Stomach smooth muscle (tissue), 2 donors: ENCODE data around the gene ANKEF1.
"Not testable (repeated sequence)": the region's sequence is repeated elsewhere in the genome, so short reads cannot be mapped to it uniquely, and the experiment has no call there.

Experiments
- H3K27ac ChIP-seq: one replicate; pipeline ENCODE4 v1.7.0; 2013; ENCODE audit warnings: mild to moderate bottlenecking, low read length, inconsistent platforms
- H3K27me3 ChIP-seq, 2 donors: one replicate each; pipeline ENCODE4 v1.7.0; 2013; ENCODE audit warnings: low read length in 2 of 2; ENCODE audit not compliant: insufficient read depth in 2 of 2, control insufficient read depth in 1 of 2
- H3K36me3 ChIP-seq, 2 donors: one replicate each; pipeline ENCODE4 v1.7.0; 2013; ENCODE audit warnings: low read length in 2 of 2; ENCODE audit not compliant: control insufficient read depth in 2 of 2, insufficient read depth in 2 of 2
- H3K4me1 ChIP-seq: one replicate; pipeline ENCODE4 v1.7.0; 2013; ENCODE audit warnings: low read length; ENCODE audit not compliant: control insufficient read depth, insufficient read depth
- H3K4me3 ChIP-seq, 2 donors: one replicate each; pipeline ENCODE4 v1.7.0; 2013; ENCODE audit warnings: low read length in 2 of 2
- H3K9ac ChIP-seq, 2 donors: one replicate each; pipeline ENCODE4 v1.7.0; 2013; ENCODE audit warnings: low read length in 2 of 2, mild to moderate bottlenecking in 1 of 2
- H3K9me3 ChIP-seq, 2 donors: one replicate each; pipeline ENCODE4 v1.7.0; 2013; ENCODE audit warnings: low read length in 2 of 2; ENCODE audit not compliant: control insufficient read depth in 2 of 2
- donor health status: healthy.
- donor health status: Pancreatic carcinoma.

The ANKEF1 gene

DNA sequence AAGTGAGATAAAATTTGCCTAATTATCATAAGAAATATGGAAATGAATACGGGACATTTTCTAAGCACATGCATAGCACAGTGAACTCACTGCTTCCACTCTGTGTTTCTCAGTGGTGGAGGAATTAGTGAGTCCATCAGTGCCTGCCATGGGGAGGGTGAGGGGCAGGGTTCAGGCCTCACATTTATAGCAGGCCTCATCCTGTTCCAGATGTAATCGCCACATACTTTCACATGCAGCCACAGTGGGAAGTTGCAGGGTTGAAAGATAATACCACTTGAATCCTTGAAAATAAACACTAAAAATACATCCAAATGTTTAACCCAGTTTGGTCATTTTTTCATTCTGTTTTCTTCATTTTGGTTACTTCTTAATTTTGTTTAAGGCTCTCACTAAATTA lies 29.9 kb upstream of the ANKEF1 start:
- Histone ChIP-seq H3K27me3 (no peaks in the 10 kb centered on the region), H3K9me3 (no peaks in the 10 kb centered on the region), H3K4me3 (no peak overlapping the region), H3K9ac (no peak overlapping the region), H3K4me1 (no peaks in the 10 kb centered on the region), H3K27ac (no peak overlapping the region), H3K36me3 (no peaks in the 10 kb centered on the region)

DNA sequence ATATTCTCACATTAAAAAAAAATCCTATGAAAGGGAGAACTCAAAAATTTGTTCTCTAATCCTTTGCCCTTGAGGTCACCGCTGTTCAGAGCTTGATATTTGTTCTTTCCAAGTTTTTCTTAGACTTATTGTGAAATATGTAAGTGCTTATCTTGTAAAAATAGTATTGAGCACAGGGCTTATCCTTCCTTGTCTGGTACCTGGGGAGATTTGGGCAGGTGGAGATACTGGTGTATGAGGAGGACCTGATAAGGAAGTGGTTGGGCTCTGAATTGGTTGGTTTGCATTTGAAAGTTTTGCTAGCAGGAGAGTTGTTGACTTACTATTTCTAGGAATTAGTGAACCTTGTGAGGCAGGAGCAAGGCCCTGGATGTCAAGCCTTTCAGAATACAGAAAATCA lies 28.9 kb upstream of the ANKEF1 start:
- H3K4me3 ChIP-seq: no peak overlapping the region
- H3K4me1 ChIP-seq: no peaks in the 10 kb centered on the region
- no peaks in the 10 kb centered on the region for H3K9me3 ChIP-seq
- no peak overlapping the region for H3K9ac ChIP-seq
- H3K27me3 ChIP-seq: no peaks in the 10 kb centered on the region
- H3K36me3 ChIP-seq: no peaks in the 10 kb centered on the region
- no peak overlapping the region for H3K27ac ChIP-seq

DNA sequence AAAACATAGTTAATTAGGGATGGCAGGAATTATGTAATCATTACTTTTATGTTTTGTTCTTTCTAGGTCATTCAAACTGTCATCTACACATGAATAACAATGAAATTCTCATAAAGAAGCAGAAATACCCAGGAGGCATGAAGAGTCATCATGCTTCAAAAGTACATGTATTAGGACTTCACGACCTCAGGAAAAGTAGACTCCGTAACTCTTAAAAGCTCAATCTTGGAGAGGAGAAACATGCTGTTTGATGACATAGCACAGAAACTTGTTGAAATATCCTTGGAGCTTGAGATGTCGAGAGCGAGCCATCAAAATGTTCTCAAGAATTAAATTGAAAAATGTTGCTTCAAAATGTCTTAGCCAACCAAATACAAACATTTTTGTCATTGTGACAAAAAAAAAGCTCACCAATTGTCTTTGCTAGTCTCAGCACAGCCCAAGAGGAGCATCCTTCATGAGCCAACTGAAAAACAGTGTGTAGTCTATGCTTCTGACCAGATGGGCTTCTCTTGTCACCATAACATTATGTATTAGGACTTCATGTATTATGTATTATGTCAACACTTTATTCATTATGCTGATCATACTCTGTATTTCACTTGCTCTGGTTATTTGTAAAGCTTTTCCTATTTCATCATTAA lies 28.2 kb upstream of the ANKEF1 start:
- no peak overlapping the region for H3K4me3 ChIP-seq
- H3K27ac ChIP-seq: no peak overlapping the region
- no peaks in the 10 kb centered on the region for H3K4me1 ChIP-seq
- no peaks in the 10 kb centered on the region for H3K36me3 ChIP-seq
- no peak overlapping the region for H3K9ac ChIP-seq
- H3K9me3 ChIP-seq: no peaks in the 10 kb centered on the region
- H3K27me3 ChIP-seq: no peaks in the 10 kb centered on the region

DNA sequence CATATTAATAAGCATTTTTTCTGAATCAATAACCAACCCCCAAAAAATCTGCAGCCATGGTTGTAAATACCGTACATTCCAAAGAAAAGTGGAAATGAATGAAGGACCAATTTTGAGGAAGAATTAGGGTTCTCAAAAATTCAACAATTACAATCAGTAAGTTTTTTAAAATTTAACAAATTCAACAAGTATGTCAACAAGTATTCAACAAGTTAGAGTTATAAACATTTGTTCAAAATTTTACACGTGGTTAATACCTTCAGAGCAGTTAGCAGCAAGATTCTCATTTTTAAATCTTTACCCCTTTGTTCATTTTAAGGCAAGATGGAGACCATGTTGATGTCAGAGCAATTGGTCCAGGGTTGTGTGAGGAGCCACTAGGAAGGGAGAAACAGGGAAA lies 27.6 kb upstream of the ANKEF1 start:
- no peak overlapping the region for H3K27ac ChIP-seq
- no peaks in the 10 kb centered on the region for H3K27me3 ChIP-seq
- no peaks in the 10 kb centered on the region for H3K9me3 ChIP-seq
- H3K9ac ChIP-seq: no peak overlapping the region
- no peak overlapping the region for H3K4me3 ChIP-seq
- H3K4me1 ChIP-seq: no peaks in the 10 kb centered on the region
- H3K36me3 ChIP-seq: no peaks in the 10 kb centered on the region

DNA sequence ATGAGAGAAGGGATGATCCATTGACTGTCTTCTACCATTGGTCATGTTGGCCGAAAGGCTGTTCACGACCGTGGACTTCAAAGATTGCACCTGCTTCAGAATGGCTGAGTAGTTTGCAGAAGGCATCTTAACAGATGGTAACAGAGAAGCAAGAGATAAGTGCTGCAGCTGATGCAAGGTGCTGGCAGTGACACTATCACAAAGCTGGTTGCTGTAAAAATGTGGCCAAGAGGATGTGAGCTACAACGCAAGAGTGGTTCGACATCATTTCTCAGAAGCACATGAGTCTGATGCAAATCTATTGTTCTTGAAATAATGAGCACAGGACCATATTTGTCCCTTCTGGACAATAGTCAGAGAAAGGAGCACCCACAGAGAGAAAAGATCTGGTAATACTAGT lies 27.0 kb upstream of the ANKEF1 start:
- Histone ChIP-seq H3K27ac (no peak overlapping the region), H3K36me3 (no peaks in the 10 kb centered on the region), H3K4me3 (no peak overlapping the region), H3K9me3 (no peaks in the 10 kb centered on the region), H3K27me3 (no peaks in the 10 kb centered on the region), H3K4me1 (no peaks in the 10 kb centered on the region), H3K9ac (no peak overlapping the region)

DNA sequence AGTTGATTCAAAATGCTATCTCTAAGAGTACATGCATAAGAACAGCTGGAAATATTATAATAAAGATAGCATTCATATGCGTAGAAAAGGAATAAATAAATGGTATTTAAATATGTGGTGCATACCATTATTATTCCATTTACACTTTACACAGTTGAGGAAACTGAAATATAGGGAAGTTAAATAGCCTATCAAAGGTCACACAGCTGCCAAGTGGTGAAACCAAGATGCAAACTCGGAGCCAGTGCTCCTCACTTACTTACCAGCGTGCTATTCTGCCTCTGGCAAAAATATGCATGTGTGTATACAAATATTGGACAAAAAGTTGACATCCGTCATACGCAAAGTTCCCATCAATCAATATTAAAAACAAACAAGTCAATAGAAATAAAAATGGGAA lies 22.3 kb upstream of the ANKEF1 start:
- H3K9ac ChIP-seq: no peak overlapping the region
- no peaks in the 10 kb centered on the region for H3K9me3 ChIP-seq
- no peaks in the 10 kb centered on the region for H3K36me3 ChIP-seq
- H3K27me3 ChIP-seq: no peaks in the 10 kb centered on the region
- H3K27ac ChIP-seq: no peak overlapping the region
- no peak overlapping the region for H3K4me3 ChIP-seq
- no peaks in the 10 kb centered on the region for H3K4me1 ChIP-seq

DNA sequence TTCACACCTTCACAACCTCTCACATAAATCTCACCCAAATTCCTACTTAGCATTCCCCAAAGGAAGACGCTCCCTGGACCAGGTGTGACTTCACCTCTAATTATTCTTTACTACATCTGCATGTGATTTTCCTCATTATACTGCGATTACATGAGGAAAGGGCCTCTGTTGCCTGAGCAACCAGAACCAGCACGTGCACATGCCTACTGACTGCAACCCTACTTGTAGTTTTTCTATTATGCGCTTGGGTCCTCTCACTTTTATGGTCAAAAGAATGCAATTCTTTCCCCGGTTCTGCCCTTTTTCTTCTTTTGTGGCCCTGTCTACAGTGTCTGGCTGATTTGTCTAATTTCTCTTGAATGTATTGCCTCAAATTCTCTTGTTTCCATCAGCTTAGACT lies 20.4 kb upstream of the ANKEF1 start:
- H3K9me3 ChIP-seq: no peaks in the 10 kb centered on the region
- no peaks in the 10 kb centered on the region for H3K4me1 ChIP-seq
- H3K27me3 ChIP-seq: no peaks in the 10 kb centered on the region
- no peak overlapping the region for H3K27ac ChIP-seq
- H3K9ac ChIP-seq: no peak overlapping the region
- no peaks in the 10 kb centered on the region for H3K36me3 ChIP-seq
- H3K4me3 ChIP-seq: no peak overlapping the region

DNA sequence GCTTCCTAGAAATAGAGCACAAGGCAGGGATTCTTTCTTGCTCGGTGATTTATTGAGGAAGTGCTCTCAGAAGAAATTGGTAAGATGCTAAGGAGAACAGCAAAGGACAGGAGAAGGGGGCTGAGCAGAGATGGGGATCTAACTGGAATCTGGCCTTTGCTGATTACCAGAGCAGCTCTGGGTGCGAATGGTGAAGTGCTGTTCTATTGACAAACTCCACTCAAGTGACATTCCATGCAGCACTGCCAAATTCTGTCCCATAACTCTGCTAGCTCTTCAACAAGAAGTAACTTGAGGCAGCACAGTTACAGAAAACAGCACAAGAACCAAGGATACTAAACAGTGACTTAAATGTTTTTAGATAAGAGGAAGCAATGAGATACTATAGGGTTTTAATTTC lies 13.8 kb upstream of the ANKEF1 start:
- Histone ChIP-seq H3K27ac (no peak overlapping the region), H3K9ac (no peak overlapping the region), H3K36me3 (no peaks in the 10 kb centered on the region), H3K27me3 (no peaks in the 10 kb centered on the region), H3K9me3 (no peaks in the 10 kb centered on the region), H3K4me1 (no peaks in the 10 kb centered on the region), H3K4me3 (no peak overlapping the region)

DNA sequence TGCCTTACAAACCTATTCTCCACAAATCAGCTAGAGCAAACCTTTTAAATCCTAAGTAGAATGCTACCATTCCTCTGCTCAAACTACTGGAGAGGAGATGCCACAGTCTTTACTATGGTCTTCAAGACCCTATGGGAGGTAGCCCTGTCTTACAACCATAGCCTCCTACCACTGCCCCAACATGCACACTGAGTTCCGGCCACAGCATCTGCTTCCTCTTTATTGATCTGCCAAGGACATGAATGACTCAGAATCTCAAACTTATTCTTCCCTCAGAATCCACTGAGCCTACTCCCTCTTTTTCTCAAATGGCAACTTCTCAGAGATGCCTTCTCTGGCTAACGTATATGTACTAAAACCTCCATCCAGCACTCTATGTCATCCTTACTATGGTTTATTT lies 12.2 kb upstream of the ANKEF1 start:
- H3K27ac ChIP-seq: no peak overlapping the region
- H3K4me1 ChIP-seq: no peaks in the 10 kb centered on the region
- H3K36me3 ChIP-seq: no peaks in the 10 kb centered on the region
- H3K9me3 ChIP-seq: no peaks in the 10 kb centered on the region
- H3K27me3 ChIP-seq: no peaks in the 10 kb centered on the region
- H3K4me3 ChIP-seq: no peak overlapping the region
- no peak overlapping the region for H3K9ac ChIP-seq

DNA sequence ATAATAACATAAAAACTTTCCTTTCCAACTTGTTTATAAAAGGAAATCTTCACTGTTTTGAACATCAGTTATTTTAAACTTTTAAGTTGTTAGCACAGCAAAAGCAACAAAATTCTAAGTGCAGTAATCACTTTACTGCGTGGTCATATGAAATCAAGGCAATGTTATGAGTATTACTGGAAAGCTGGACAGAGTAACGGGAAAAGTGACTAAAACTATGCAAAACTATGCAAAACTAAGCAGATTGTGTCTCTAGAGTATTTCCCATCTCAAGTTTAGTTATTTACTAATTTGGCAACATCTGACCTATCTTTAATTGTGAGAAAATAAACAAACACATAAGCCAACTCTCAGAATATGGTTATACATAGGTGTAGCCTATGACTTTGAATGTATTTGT lies 10.9 kb upstream of the ANKEF1 start:
- Histone ChIP-seq H3K9me3 (no peaks in the 10 kb centered on the region), H3K27ac (no peak overlapping the region), H3K36me3 (no peaks in the 10 kb centered on the region), H3K4me3 (no peak overlapping the region), H3K27me3 (no peaks in the 10 kb centered on the region), H3K9ac (no peak overlapping the region), H3K4me1 (no peaks in the 10 kb centered on the region)

DNA sequence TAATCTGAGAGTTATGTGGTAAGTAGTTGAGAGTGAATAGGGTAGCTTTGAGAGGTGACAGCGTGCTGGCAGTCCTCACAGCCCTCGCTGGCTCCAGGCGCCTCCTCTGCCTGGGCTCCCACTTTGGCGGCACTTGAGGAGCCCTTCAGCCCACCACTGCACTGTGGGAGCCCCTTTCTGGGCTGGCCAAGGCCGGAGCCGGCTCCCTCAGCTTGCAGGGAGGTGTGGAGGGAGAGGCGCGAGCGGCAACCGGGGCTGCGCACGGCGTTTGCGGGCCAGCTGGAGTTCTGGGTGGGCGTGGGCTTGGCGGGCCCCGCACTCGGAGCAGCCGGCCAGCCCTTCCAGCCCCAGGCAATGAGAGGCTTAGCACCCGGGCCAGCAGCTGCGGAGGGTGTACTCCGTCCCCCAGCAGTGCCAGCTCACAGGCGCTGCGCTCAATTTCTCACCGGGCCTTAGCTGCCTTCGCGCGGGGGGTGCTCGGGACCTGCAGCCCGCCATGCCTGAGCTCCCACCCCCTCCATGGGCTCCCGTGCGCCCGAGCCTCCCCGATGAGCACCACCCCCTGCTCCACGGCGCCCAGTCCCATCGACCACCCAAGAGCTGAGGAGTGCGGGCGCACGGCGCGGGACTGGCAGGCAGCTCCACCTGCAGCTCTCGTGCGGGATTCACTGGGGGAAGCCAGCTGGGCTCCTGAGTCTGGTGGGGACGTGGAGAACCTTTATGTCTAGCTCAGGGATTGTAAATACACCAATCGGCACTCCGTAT lies 3.2 kb upstream of the ANKEF1 start:
- H3K36me3 ChIP-seq, H3K9me3 ChIP-seq, H3K27me3 ChIP-seq, H3K27ac ChIP-seq, H3K4me3 ChIP-seq, H3K9ac ChIP-seq, H3K4me1 ChIP-seq: not testable (repeated sequence)
